Neural cell (in vitro differentiated cells): ENCODE data around the gene PTTG1IP.

Experiments used
- EP300 ChIP-seq: fragments of 450-650 bp; conservative IDR thresholded peaks from 2 replicates; pipeline ENCODE4 v1.6.1; 2014; ENCODE audit warnings: antibody characterized with exemption, mild to moderate bottlenecking, moderate library complexity; ENCODE audit not compliant: poor library complexity, severe bottlenecking
- EZH2 ChIP-seq: fragments of 200-600, 300-800 bp; shearing (Covaris generic), sonication (generic); IDR thresholded peaks from 2 replicates; pipeline ENCODE4 v1.6.1; 2014; ENCODE audit warnings: antibody characterized with exemption, low read length, borderline replicate concordance, mild to moderate bottlenecking; ENCODE audit not compliant: insufficient read depth, poor library complexity, severe bottlenecking
- POLR2AphosphoS5 ChIP-seq: IDR thresholded peaks from 2 replicates; pipeline ENCODE4 v1.6.1; 2012
- REST ChIP-seq: IDR thresholded peaks from 2 replicates; pipeline ENCODE4 v1.6.1; 2012; ENCODE audit warnings: borderline replicate concordance
- SMC3 ChIP-seq: fragments of 450-650 bp; conservative IDR thresholded peaks from 2 replicates; pipeline ENCODE4 v1.6.1; 2014; ENCODE audit warnings: antibody characterized with exemption, mild to moderate bottlenecking, moderate library complexity; ENCODE audit not compliant: poor library complexity
- TF ChIP-seq, protein P1 (sequence below): fragments of 450-650 bp; IDR thresholded peaks from 2 replicates; pipeline ENCODE4 v1.5.1; 2014; ENCODE audit warnings: antibody characterized with exemption, mild to moderate bottlenecking, moderate library complexity; ENCODE audit not compliant: poor library complexity, severe bottlenecking

GRCh38 chr21:44869781-44870747 is 3.4 kb downstream of the PTTG1IP start:
- TF ChIP-seq EP300 (no peak), SMC3 (no peak), POLR2AphosphoS5 (no peak), REST (no peak), EZH2 (no peak)
- TF ChIP-seq, protein P1, sequence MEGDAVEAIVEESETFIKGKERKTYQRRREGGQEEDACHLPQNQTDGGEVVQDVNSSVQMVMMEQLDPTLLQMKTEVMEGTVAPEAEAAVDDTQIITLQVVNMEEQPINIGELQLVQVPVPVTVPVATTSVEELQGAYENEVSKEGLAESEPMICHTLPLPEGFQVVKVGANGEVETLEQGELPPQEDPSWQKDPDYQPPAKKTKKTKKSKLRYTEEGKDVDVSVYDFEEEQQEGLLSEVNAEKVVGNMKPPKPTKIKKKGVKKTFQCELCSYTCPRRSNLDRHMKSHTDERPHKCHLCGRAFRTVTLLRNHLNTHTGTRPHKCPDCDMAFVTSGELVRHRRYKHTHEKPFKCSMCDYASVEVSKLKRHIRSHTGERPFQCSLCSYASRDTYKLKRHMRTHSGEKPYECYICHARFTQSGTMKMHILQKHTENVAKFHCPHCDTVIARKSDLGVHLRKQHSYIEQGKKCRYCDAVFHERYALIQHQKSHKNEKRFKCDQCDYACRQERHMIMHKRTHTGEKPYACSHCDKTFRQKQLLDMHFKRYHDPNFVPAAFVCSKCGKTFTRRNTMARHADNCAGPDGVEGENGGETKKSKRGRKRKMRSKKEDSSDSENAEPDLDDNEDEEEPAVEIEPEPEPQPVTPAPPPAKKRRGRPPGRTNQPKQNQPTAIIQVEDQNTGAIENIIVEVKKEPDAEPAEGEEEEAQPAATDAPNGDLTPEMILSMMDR, result no peak
